C4-2B (cell line): ENCODE results near the gene HTR5A.

Source experiments
- H3K27ac ChIP-seq: fragments of 450-650 bp; 2 replicates; pipeline ENCODE4 v1.5.1; 2017
- ZFX ChIP-seq: fragments of 450-650 bp; IDR thresholded peaks from 2 replicates; pipeline ENCODE4 v1.6.1; 2017
- TF ChIP-seq, protein P1 (sequence below): fragments of 450-650 bp; conservative IDR thresholded peaks from 2 replicates; pipeline ENCODE4 v1.5.1; 2017; ENCODE audit warnings: mild to moderate bottlenecking

The HTR5A gene

DNA sequence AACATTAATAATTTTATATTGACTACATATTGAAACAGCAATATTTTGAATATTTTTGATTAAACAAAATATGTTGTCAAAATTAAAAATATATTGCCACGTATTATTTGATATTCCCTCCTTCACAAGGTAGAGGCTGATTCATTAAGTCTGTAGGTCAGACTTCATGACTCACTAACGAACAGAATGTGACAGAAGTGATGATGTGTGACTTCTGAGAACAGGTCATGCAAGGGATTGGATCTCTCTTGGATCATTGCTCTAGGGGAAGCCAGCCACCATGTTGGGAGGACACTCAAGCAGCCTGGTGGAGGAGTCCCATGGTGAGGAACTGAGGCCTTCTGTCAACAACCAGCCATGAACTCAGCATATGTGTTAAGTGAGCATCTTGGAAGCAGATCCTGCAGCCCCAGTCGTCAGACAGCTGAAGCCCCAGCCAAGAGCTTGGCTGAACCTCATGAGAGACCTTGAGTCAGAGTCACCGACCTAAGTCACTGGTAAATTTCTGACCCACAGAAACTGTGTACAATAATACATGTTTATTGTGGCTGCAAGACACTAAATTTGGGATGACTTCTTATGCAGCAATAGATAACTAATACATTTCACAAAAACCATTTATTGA lies 66.6 kb downstream of the HTR5A start:
- TF ChIP-seq, protein P1, sequence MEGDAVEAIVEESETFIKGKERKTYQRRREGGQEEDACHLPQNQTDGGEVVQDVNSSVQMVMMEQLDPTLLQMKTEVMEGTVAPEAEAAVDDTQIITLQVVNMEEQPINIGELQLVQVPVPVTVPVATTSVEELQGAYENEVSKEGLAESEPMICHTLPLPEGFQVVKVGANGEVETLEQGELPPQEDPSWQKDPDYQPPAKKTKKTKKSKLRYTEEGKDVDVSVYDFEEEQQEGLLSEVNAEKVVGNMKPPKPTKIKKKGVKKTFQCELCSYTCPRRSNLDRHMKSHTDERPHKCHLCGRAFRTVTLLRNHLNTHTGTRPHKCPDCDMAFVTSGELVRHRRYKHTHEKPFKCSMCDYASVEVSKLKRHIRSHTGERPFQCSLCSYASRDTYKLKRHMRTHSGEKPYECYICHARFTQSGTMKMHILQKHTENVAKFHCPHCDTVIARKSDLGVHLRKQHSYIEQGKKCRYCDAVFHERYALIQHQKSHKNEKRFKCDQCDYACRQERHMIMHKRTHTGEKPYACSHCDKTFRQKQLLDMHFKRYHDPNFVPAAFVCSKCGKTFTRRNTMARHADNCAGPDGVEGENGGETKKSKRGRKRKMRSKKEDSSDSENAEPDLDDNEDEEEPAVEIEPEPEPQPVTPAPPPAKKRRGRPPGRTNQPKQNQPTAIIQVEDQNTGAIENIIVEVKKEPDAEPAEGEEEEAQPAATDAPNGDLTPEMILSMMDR: no peak
- no peak for TF ChIP-seq ZFX
- H3K27ac ChIP-seq: no peak overlapping the region
